A549 (cell line): ENCODE data around the gene SSBP3. TPM values are rescaled to one million over a fixed set of nuclear protein-coding genes. Genes with fewer than 3 reads are reported as not detected.

Experiments
- ATAC-seq, 2 experiments: fragments of 200-7000 bp in 1 of 2; fragments of >200 bp in 1 of 2; cut with Nextera tagmentation in 1 of 2; cut with Tn5 transposase in 1 of 2; 3 replicates each; pipeline versions ENCODE4 v1.8.0 to v1.9.1; 2018 to 2020; ENCODE audit warnings: mild to moderate bottlenecking in 1 of 2, moderate library complexity in 1 of 2
- CTCF ChIA-PET: fragments of 300-600 bp; sonication (Branson Sonifier 250); formaldehyde crosslinking; extraction: SDS; loops from one replicate; lab custom pipeline; 2021; ENCODE audit warnings: antibody characterized with exemption, inconsistent platforms; lab: Yijun Ruan, JAX
- POLR2A ChIA-PET: fragments of 350-600 bp; formaldehyde crosslinking; extraction: SDS; loops from one replicate; lab custom pipeline; 2021; ENCODE audit warnings: antibody characterized with exemption, inconsistent platforms; lab: Yijun Ruan, JAX
- DNase-seq, 2 experiments: peaks; one replicate each; pipeline versions ENCODE4 v3.0.0 to v3.0.0-alpha.2; 2011 to 2016; ENCODE audit warnings: low read depth in 1 of 2, low spot score in 1 of 2
- FAIRE-seq: peaks from 2 replicates; lab custom pipeline; 2011; peaks lifted over from hg19 to GRCh38; lab: Jason Lieb, UNC
- H3K27ac ChIP-seq, 2 experiments: fragments of >200 bp; sonication (Bioruptor Twin); formaldehyde crosslinking; 3 replicates each; pipeline ENCODE4 v1.5.1; 2016 to 2017
- H3K4me1 ChIP-seq: fragments of >200 bp; sonication (Bioruptor Twin); formaldehyde crosslinking; 3 replicates; pipeline ENCODE4 v1.6.1; 2016
- H3K4me2 ChIP-seq: fragments of >200 bp; sonication (Bioruptor Twin); formaldehyde crosslinking; 3 replicates; pipeline ENCODE4 v1.6.1; 2016
- H3K4me3 ChIP-seq: fragments of >200 bp; sonication (Bioruptor Twin); formaldehyde crosslinking; 3 replicates; pipeline ENCODE4 v1.5.1; 2016
- H3K9me3 ChIP-seq: fragments of >200 bp; sonication (Bioruptor Twin); formaldehyde crosslinking; 3 replicates; pipeline ENCODE4 v1.6.1; 2016
- CBX8 ChIP-seq: fragments of 200-600 bp; sonication (generic); IDR thresholded peaks from 2 replicates; pipeline ENCODE4 v1.6.1; 2016
- CHD2 ChIP-seq: fragments of 150-350 bp; IDR thresholded peaks from 2 replicates; pipeline ENCODE4 v1.6.1; 2014; ENCODE audit warnings: low read length; ENCODE audit not compliant: partially characterized antibody
- EHF ChIP-seq: fragments of 250-450 bp; sonication (Bioruptor Pico); IDR thresholded peaks from 2 replicates; pipeline ENCODE4 v1.5.0; 2020; ENCODE audit warnings: mild to moderate bottlenecking
- EHMT2 ChIP-seq: fragments of 200-600 bp; sonication (generic); IDR thresholded peaks from 2 replicates; pipeline ENCODE4 v1.6.1; 2016; ENCODE audit warnings: antibody characterized with exemption, low read depth, mild to moderate bottlenecking, moderate library complexity
- EP300 ChIP-seq, 2 experiments: fragments of >200 bp; sonication (Bioruptor Twin); formaldehyde crosslinking; IDR thresholded peaks; 2 replicates in 1 of 2; 3 replicates in 1 of 2; pipeline ENCODE4 v1.6.1; 2016 to 2017
- FOSB ChIP-seq: fragments of 250-450 bp; sonication (Bioruptor Pico); IDR thresholded peaks from 2 replicates; pipeline ENCODE4 v1.5.0; 2020; ENCODE audit warnings: mild to moderate bottlenecking, moderate library complexity
- FOSL2 ChIP-seq, 2 experiments: fragments of 450-650 bp in 1 of 2; fragments of >200 bp in 1 of 2; sonication (Bioruptor Twin) in 1 of 2; formaldehyde crosslinking; IDR thresholded peaks; 2 replicates each; pipeline versions ENCODE4 v1.5.0 to v1.6.1; 2016 to 2020; ENCODE audit warnings: mild to moderate bottlenecking in 1 of 2, moderate library complexity in 1 of 2
- FOXS1 ChIP-seq: fragments of 250-450 bp; sonication (Bioruptor Pico); IDR thresholded peaks from 2 replicates; pipeline ENCODE4 v1.5.0; 2020; ENCODE audit warnings: mild to moderate bottlenecking, moderate library complexity
- GATA3 ChIP-seq: IDR thresholded peaks from 2 replicates; pipeline ENCODE4 v1.6.1; 2012; ENCODE audit warnings: borderline replicate concordance
- HES2 ChIP-seq: fragments of >200 bp; sonication (Bioruptor Twin); formaldehyde crosslinking; IDR thresholded peaks from 2 replicates; pipeline ENCODE4 v1.6.1; 2016
- HMGXB4 ChIP-seq: fragments of 250-450 bp; sonication (Bioruptor Pico); IDR thresholded peaks from 2 replicates; pipeline ENCODE4 v1.5.0; 2021; ENCODE audit warnings: mild to moderate bottlenecking, moderate library complexity, borderline replicate concordance
- HOXA7 ChIP-seq: fragments of 250-450 bp; sonication (Bioruptor Pico); IDR thresholded peaks from 2 replicates; pipeline ENCODE4 v1.5.0; 2020; ENCODE audit warnings: mild to moderate bottlenecking, moderate library complexity
- HOXB5 ChIP-seq: fragments of 250-450 bp; sonication (Bioruptor Pico); IDR thresholded peaks from 2 replicates; pipeline ENCODE4 v1.5.0; 2020; ENCODE audit warnings: mild to moderate bottlenecking, moderate library complexity
- JUNB ChIP-seq: fragments of >200 bp; sonication (Bioruptor Twin); formaldehyde crosslinking; IDR thresholded peaks from 2 replicates; pipeline ENCODE4 v1.6.1; 2016
- KDM1A ChIP-seq: fragments of 200-600 bp; sonication (generic); IDR thresholded peaks from 2 replicates; pipeline ENCODE4 v1.6.1; 2016; ENCODE audit warnings: low read depth, mild to moderate bottlenecking
- KDM5A ChIP-seq: fragments of 200-600 bp; sonication (generic); IDR thresholded peaks from 2 replicates; pipeline ENCODE4 v1.6.1; 2016; ENCODE audit warnings: antibody characterized with exemption, mild to moderate bottlenecking
- MYC ChIP-seq: IDR thresholded peaks from 2 replicates; pipeline ENCODE4 v1.6.1; 2012; ENCODE audit warnings: mild to moderate bottlenecking, inconsistent platforms, low read length, improper control_type of control experiment, borderline replicate concordance
- NFE2L2 ChIP-seq: fragments of 150-350 bp; conservative IDR thresholded peaks from 2 replicates; pipeline ENCODE4 v1.6.1; 2014; ENCODE audit warnings: low read length
- NPAS2 ChIP-seq: fragments of 250-450 bp; sonication (Bioruptor Pico); IDR thresholded peaks from 2 replicates; pipeline ENCODE4 v1.8.0; 2022; ENCODE audit warnings: mild to moderate bottlenecking, moderate library complexity, borderline replicate concordance
- NR3C1 ChIP-seq: fragments of >200 bp; sonication (Bioruptor Twin); formaldehyde crosslinking; IDR thresholded peaks from 3 replicates; pipeline ENCODE4 v1.6.1; 2017
- PHF8 ChIP-seq: fragments of 200-600 bp; sonication (generic); IDR thresholded peaks from 2 replicates; pipeline ENCODE4 v1.6.1; 2016; ENCODE audit warnings: low read depth, mild to moderate bottlenecking, antibody characterized with exemption, moderate library complexity, borderline replicate concordance
- POLR2AphosphoS2 ChIP-seq: conservative IDR thresholded peaks from 2 replicates; pipeline ENCODE4 v1.6.1; 2012; ENCODE audit warnings: low read length, improper control_type of control experiment, inconsistent platforms
- RAD21 ChIP-seq, 2 experiments: fragments of >200 bp in 1 of 2; sonication (Bioruptor Twin) in 1 of 2; formaldehyde crosslinking in 1 of 2; IDR thresholded peaks in 1 of 2; conservative IDR thresholded peaks in 1 of 2; 2 replicates in 1 of 2; 3 replicates in 1 of 2; pipeline ENCODE4 v1.6.1; 2012 to 2018; ENCODE audit warnings: inconsistent platforms in 1 of 2
- RARB ChIP-seq: fragments of 250-450 bp; sonication (Bioruptor Pico); IDR thresholded peaks from 2 replicates; pipeline ENCODE4 v1.8.0; 2021; ENCODE audit warnings: mild to moderate bottlenecking, moderate library complexity
- REST ChIP-seq: fragments of 200-600 bp; sonication (generic); IDR thresholded peaks from 2 replicates; pipeline ENCODE4 v1.6.1; 2016; ENCODE audit warnings: antibody characterized with exemption, mild to moderate bottlenecking, moderate library complexity
- RFX5 ChIP-seq: fragments of 450-650 bp; IDR thresholded peaks from 2 replicates; pipeline ENCODE4 v1.7.1; 2014; ENCODE audit warnings: antibody characterized with exemption, mild to moderate bottlenecking, moderate library complexity
- RNF2 ChIP-seq: fragments of 200-600 bp; sonication (generic); IDR thresholded peaks from 2 replicates; pipeline ENCODE4 v1.6.1; 2016; ENCODE audit warnings: low read depth, mild to moderate bottlenecking, antibody characterized with exemption, moderate library complexity, borderline replicate concordance
- SREBF2 ChIP-seq: fragments of 450-650 bp; IDR thresholded peaks from 2 replicates; pipeline ENCODE4 v1.6.1; 2014; ENCODE audit warnings: mild to moderate bottlenecking, moderate library complexity
- TP53 ChIP-seq: fragments of 250-450 bp; sonication (Bioruptor Pico); IDR thresholded peaks from 2 replicates; pipeline ENCODE4 v1.5.0; 2021; ENCODE audit warnings: mild to moderate bottlenecking, moderate library complexity
- ZC3H11A ChIP-seq: fragments of 450-650 bp; IDR thresholded peaks from 2 replicates; pipeline ENCODE4 v1.6.1; 2014; ENCODE audit warnings: antibody characterized with exemption, mild to moderate bottlenecking
- ZSCAN20 ChIP-seq: fragments of 250-450 bp; sonication (Bioruptor Pico); IDR thresholded peaks from 2 replicates; pipeline ENCODE4 v1.8.0; 2022; ENCODE audit warnings: mild to moderate bottlenecking, moderate library complexity
- whole genome bisulfite sequencing: methylation state at CpG from one replicate; pipeline ENCODE4 v1.1.6; 2017; ENCODE audit errors: missing lambda C conversion rate; 5-methylcytosine and 5-hydroxymethylcytosine counted together
- polyA plus RNA-seq, 4 experiments: library from polyadenylated mRNA; depleted of rRNA in 3 of 4; stranded (reverse); fragments of >200 nt; fragmentation: RNase III in 1 of 4; extraction: RNeasy Plus Mini Kit Qiagen cat#74134 plus additional on column Dnase treatment in 1 of 4; gene quantifications; 2 replicates in 3 of 4; 3 replicates in 1 of 4; pipeline ENCODE4 v1.2.3, GENCODE V29; 2011 to 2017
- TF ChIP-seq, protein P1 (sequence below): IDR thresholded peaks from 2 replicates; pipeline ENCODE4 v1.6.1; 2012
- TF ChIP-seq, protein P2 (sequence below): fragments of 450-650 bp; IDR thresholded peaks from 2 replicates; pipeline ENCODE4 v1.6.1; 2014; ENCODE audit warnings: antibody characterized with exemption

SSBP3 gene
- polyA plus RNA-seq, 2 of the 4 experiments (the other 2 are of a cell fraction): 7.2 to 9.1 TPM

- Histone ChIP-seq H3K4me2 (no peak overlapping the region), H3K27ac (no peak overlapping the region), H3K4me1 (no peaks in the 10 kb centered on the region), H3K4me3 (no peak overlapping the region), H3K9me3 (no peaks in the 10 kb centered on the region)
- TF ChIP-seq EHMT2 (no peak), HMGXB4 (CRISPR knock-in tag) (no peak), HES2 (no peak), EP300 (IDR thresholded peaks at IDR 0.05) (no peak), HOXB5 (CRISPR knock-in tag) (no peak), EHF (CRISPR knock-in tag) (no peak), NPAS2 (CRISPR knock-in tag) (no peak), FOSL2 (IDR thresholded peaks at IDR 0.05) (no peak), FOSL2 (CRISPR knock-in tag; IDR thresholded peaks at IDR 0.05) (no peak), GATA3 (no peak), MYC (no peak), JUNB (no peak), SREBF2 (no peak), FOXS1 (no peak)
- TF ChIP-seq, protein P1, sequence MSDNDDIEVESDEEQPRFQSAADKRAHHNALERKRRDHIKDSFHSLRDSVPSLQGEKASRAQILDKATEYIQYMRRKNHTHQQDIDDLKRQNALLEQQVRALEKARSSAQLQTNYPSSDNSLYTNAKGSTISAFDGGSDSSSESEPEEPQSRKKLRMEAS: no peak
- 93% methylated on average over 10 of the region's 15 CpGs for WGBS
- POLR2A ChIA-PET: no interaction called here
- no peak for FAIRE-seq
- CTCF ChIA-PET: no interaction called here
- DNase-seq: no peak
- ATAC-seq: no peak
These were observed 14.6 kb downstream of the SSBP3 start for GRCh38 chr1:54391450-54392209.

DNA sequence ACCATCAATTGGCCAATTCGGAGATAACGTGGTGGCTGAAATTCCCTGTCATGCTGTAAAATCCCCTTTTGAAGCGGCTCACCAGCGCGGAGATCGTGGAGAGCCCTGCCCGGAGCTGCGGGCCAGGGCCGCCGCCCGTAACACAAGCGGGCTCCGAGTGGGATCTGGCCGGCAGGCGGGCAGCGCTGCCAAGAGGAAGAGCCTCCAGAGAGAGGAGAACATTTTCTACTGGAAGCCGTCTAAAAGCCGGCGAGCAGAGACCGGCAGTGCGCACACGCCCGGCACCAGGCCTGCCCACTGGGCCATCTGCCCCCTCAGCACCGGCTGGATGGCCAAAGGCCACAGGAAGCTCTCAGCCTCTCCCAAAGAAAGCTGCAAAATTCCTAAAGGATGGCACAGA is 15.5 kb downstream of the SSBP3 start:
- no peak overlapping the region for H3K4me3 ChIP-seq
- POLR2A ChIA-PET: no interaction called here
- 100% methylated on average over 13 of the region's 24 CpGs for WGBS
- FAIRE-seq: no peak
- H3K9me3 ChIP-seq: no peaks in the 10 kb centered on the region
- CTCF ChIA-PET: no interaction called here
- no peak overlapping the region for H3K4me2 ChIP-seq
- TF ChIP-seq ZSCAN20 (CRISPR knock-in tag) (no peak), KDM1A (no peak), RFX5 (no peak), EHMT2 (no peak), PHF8 (no peak), POLR2AphosphoS2 (no peak), RNF2 (no peak), CHD2 (no peak), NFE2L2 (no peak), RARB (CRISPR knock-in tag) (no peak), ZC3H11A (no peak), CBX8 (no peak), HOXA7 (CRISPR knock-in tag) (no peak), NR3C1 (no peak), RAD21 (conservative IDR thresholded peaks at IDR 0.05 in 1 of 2, IDR thresholded peaks at IDR 0.05 in 1 of 2) (no peak), TP53 (CRISPR knock-in tag) (no peak), REST (no peak), KDM5A (no peak), FOSB (no peak)
- TF ChIP-seq, protein P2, sequence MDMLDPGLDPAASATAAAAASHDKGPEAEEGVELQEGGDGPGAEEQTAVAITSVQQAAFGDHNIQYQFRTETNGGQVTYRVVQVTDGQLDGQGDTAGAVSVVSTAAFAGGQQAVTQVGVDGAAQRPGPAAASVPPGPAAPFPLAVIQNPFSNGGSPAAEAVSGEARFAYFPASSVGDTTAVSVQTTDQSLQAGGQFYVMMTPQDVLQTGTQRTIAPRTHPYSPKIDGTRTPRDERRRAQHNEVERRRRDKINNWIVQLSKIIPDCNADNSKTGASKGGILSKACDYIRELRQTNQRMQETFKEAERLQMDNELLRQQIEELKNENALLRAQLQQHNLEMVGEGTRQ: no peak
- H3K4me1 ChIP-seq: no peaks in the 10 kb centered on the region
- H3K27ac ChIP-seq: no peak overlapping the region
- DNase-seq: no peak
- ATAC-seq: no peak
